Fibroblast of lung (primary cell): ENCODE measurements around the gene TAS2R60. TPM values are rescaled to one million over a fixed set of nuclear protein-coding genes. Genes with fewer than 3 reads are reported as not detected.

Experiments used
- DNase-seq, 2 donors: peaks; one replicate each; pipeline versions ENCODE4 v3.0.0 to v3.0.0-alpha.2; 2010; ENCODE audit warnings: low read depth in 2 of 2
- H2AFZ ChIP-seq: 2 replicates; pipeline ENCODE4 v1.5.1; 2012; ENCODE audit warnings: low read length, control low read depth, inconsistent platforms
- H3K27ac ChIP-seq: 2 replicates; pipeline ENCODE4 v1.5.1; 2011; ENCODE audit warnings: low read length, control low read depth; ENCODE audit not compliant: insufficient read depth
- H3K27me3 ChIP-seq: 2 replicates; pipeline ENCODE4 v1.5.1; 2011; ENCODE audit warnings: mild to moderate bottlenecking, low read length; ENCODE audit not compliant: control insufficient read depth, insufficient read depth
- H3K36me3 ChIP-seq: 2 replicates; pipeline ENCODE4 v1.5.1; 2011; ENCODE audit warnings: low read length; ENCODE audit not compliant: control insufficient read depth, insufficient read depth
- H3K4me1 ChIP-seq: 2 replicates; pipeline ENCODE4 v1.5.1; 2011; ENCODE audit warnings: low read length; ENCODE audit not compliant: control insufficient read depth, insufficient read depth; ENCODE audit errors: extremely low read depth
- H3K4me2 ChIP-seq: 2 replicates; pipeline ENCODE4 v1.5.1; 2011; ENCODE audit warnings: low read length, control low read depth; ENCODE audit not compliant: insufficient read depth; ENCODE audit errors: extremely low read depth
- H3K4me3 ChIP-seq, 4 experiments: fragments of 200-600 bp in 1 of 4; sonication (generic) in 1 of 4; replicated peaks in 1 of 4; 2 replicates each; pipeline ENCODE4 v1.5.1; 2011 to 2016; ENCODE audit warnings: low read length in 4 of 4, low read depth in 3 of 4, mild to moderate bottlenecking in 3 of 4, control low read depth in 2 of 4, inconsistent platforms in 1 of 4, mixed read lengths in 1 of 4; ENCODE audit not compliant: insufficient read depth in 1 of 4; ENCODE audit errors: control extremely low read depth in 1 of 4
- H3K79me2 ChIP-seq: 2 replicates; pipeline ENCODE4 v1.5.1; 2012; ENCODE audit warnings: mild to moderate bottlenecking, low read length, inconsistent platforms; ENCODE audit not compliant: control insufficient read depth, insufficient read depth
- H3K9ac ChIP-seq: 2 replicates; pipeline ENCODE4 v1.5.1; 2011; ENCODE audit warnings: mild to moderate bottlenecking, low read length, control low read depth; ENCODE audit not compliant: insufficient read depth
- H3K9me3 ChIP-seq: 2 replicates; pipeline ENCODE4 v1.5.1; 2012; ENCODE audit warnings: low read depth, low read length; ENCODE audit not compliant: control insufficient read depth, insufficient read depth
- H4K20me1 ChIP-seq: 2 replicates; pipeline ENCODE4 v1.5.1; 2011; ENCODE audit warnings: low read length; ENCODE audit not compliant: control insufficient read depth, insufficient read depth; ENCODE audit errors: extremely low read depth
- EZH2 ChIP-seq: IDR thresholded peaks from 2 replicates; pipeline ENCODE4 v1.5.1; 2012; ENCODE audit warnings: low read length, control low read depth, mild to moderate bottlenecking; ENCODE audit errors: missing control alignments
- polyA plus RNA-seq, 2 donors: library from polyadenylated mRNA; depleted of rRNA in 1 of 2; stranded (reverse) in 1 of 2; unstranded in 1 of 2; fragments of >200 nt; gene quantifications; 2 replicates each; pipeline ENCODE4 v1.2.1, GENCODE V29; 2011 to 2012; ENCODE audit warnings: missing spikeins in 1 of 2
- total RNA-seq: library from RNA; depleted of rRNA; stranded (reverse); fragments of >200 nt; gene quantifications from 2 replicates; pipeline ENCODE4 v1.2.1, GENCODE V29; 2014
- TF ChIP-seq, protein P1 (sequence below), 2 donors: IDR thresholded peaks in 1 of 2; conservative IDR thresholded peaks in 1 of 2; 1 replicate in 1 of 2; 2 replicates in 1 of 2; pipeline ENCODE4 v1.5.1; 2011 to 2012; ENCODE audit warnings: low read length in 2 of 2, control low read depth in 1 of 2, inconsistent platforms in 1 of 2, low read depth in 1 of 2, mild to moderate bottlenecking in 1 of 2

Gene TAS2R60
- total and polyA plus RNA-seq, 2 donors (not counting 1 experiment from before 2014, with no cell fraction given), result not detected

DNA sequence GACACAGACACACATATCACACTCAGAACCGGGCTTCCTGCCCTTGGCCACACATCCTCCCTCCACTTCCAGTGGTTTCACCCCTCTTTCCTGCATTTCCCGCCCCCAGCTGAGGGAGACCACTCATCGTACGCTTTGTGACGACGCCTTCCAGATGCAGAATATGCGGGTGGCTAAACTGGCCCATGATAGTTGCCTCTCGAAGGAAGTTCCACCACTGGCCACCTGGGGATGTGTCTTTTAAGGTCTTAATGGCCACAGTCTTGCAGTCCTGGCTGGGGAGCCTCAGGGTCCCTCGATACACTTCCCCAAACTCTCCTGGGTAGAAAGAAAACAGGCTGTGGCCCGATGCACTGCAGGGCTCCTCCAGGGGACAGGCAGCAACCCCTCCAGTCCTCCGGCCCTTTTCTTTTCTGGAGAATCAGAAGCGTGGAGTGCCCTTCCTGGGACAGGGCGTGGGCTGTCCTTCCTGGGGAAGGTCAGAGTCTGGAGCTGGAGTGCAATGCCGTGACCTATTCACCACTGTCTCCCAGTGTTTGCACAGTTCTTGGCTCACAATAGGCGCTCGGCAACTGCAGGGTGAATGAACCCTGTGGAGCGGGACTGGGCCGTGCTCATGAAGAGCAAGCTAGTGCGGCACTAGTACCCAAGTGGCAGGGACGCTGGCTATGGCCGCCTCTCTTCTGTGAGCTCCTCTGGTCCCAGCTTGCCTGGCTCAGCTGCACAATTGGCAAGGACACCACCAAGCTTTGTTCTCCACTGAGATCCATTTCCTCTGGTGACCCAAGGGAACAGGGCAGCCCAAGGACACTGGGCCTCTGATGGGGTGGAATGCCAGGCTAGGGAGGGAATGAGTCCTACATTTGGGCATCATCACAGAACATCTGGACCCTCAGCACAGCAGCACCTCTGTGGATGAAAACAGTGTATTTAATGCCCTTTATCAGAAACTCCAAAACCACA is 47.8 kb upstream of the TAS2R60 start:
- no peaks in the 10 kb centered on the region for H3K79me2 ChIP-seq
- no peaks in the 10 kb centered on the region for H3K27me3 ChIP-seq
- peaks cover 3% of the 10 kb centered on the region for H4K20me1 ChIP-seq
- H3K36me3 ChIP-seq, result peaks cover 17% of the 10 kb centered on the region
- no peak overlapping the region for H3K27ac ChIP-seq
- H3K9me3 ChIP-seq, result no peaks in the 10 kb centered on the region
- TF ChIP-seq EZH2, result no peak
- TF ChIP-seq, protein P1, sequence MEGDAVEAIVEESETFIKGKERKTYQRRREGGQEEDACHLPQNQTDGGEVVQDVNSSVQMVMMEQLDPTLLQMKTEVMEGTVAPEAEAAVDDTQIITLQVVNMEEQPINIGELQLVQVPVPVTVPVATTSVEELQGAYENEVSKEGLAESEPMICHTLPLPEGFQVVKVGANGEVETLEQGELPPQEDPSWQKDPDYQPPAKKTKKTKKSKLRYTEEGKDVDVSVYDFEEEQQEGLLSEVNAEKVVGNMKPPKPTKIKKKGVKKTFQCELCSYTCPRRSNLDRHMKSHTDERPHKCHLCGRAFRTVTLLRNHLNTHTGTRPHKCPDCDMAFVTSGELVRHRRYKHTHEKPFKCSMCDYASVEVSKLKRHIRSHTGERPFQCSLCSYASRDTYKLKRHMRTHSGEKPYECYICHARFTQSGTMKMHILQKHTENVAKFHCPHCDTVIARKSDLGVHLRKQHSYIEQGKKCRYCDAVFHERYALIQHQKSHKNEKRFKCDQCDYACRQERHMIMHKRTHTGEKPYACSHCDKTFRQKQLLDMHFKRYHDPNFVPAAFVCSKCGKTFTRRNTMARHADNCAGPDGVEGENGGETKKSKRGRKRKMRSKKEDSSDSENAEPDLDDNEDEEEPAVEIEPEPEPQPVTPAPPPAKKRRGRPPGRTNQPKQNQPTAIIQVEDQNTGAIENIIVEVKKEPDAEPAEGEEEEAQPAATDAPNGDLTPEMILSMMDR (conservative IDR thresholded peaks at IDR 0.05 in 1 of 2, IDR thresholded peaks at IDR 0.05 in 1 of 2; ENCODE audit: low read depth in 1 of 2, low read length in 2 of 2), result no peak
- no peak overlapping the region for H2AFZ ChIP-seq
- H3K4me2 ChIP-seq, result no peak overlapping the region
- H3K4me3 ChIP-seq, result no peak overlapping the region
- peaks cover 21% of the 10 kb centered on the region for H3K4me1 ChIP-seq
- H3K9ac ChIP-seq, result no peak overlapping the region
- peak in 1 of 2 donors; percentile 34 for DNase-seq

DNA sequence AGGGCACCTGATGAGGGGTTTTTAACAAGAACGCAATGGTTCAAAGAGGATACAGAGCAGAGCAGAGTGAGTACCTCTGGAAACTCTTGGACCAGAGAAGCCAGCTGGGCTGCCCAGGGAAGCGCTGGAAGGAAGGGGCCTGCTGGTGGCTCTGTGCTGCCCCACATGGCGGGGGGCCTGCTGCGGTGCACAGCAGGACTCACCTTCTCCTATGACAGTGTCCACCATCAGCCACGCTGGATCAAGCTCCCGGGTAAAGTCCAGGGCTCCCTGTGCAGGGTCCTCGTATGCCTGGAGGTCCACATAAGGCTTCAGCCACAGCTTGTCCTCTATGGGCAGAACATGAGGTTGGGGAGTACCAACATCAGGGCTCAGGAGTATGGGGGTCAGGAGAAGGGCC is 47.1 kb upstream of the TAS2R60 start:
- Histone ChIP-seq H3K9ac (no peak overlapping the region), H3K36me3 (peaks cover 12% of the 10 kb centered on the region), H3K4me3 (no peak overlapping the region), H3K4me2 (no peak overlapping the region), H3K79me2 (no peaks in the 10 kb centered on the region), H3K27ac (no peak overlapping the region), H3K9me3 (no peaks in the 10 kb centered on the region), H3K4me1 (peaks cover 16% of the 10 kb centered on the region), H4K20me1 (peaks cover 2% of the 10 kb centered on the region), H2AFZ (no peak overlapping the region), H3K27me3 (no peaks in the 10 kb centered on the region)
- TF ChIP-seq EZH2, result no peak
- TF ChIP-seq, protein P1 (conservative IDR thresholded peaks at IDR 0.05 in 1 of 2, IDR thresholded peaks at IDR 0.05 in 1 of 2; ENCODE audit: low read depth in 1 of 2, low read length in 2 of 2), result no peak
- DNase-seq, result no peak

DNA sequence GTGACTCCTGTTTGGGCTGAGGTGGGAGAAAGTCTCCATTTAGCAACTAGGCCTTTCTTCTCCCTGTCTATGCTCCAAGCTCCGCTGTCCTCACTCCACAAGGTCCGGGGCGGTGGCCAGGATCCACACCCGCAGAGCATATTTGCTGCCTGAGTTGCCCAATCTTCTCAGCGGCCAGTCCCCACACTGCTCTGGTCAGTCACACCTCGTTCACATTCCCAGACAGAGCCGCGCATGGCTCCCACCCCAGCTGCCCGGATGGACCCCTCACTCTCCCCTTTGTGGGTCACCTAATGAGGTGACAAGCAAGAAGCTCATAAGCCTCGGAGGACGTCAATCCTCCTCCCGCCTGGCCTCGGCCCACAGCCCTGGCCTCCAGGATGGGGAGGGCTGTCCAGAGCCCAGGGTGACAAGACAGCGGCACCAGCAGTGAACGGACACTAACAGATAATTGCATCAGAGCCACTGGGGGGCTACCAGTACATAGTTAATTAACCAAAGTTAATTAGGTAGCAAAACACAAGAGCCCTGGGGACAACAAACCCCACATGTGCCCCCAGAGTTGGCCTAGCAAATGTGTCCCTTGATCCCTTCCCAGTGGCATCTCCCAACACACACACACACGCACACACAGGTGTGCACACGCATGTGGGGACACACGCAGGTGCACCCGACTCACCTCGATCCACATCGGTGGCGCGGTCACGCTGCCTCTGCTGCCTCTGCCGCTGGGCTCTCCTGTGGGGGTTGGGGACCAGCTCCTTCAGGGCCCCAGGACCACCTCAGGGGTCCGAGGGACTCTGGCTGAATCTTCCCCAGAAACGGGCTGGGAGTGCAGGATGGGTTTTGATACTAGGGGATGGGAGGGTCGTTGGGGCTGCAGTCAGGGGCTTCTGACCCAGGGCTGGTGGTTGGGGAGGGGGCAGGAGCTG is 46.4 kb upstream of the TAS2R60 start:
- no peaks in the 10 kb centered on the region for H3K27me3 ChIP-seq
- TF ChIP-seq, protein P1 (conservative IDR thresholded peaks at IDR 0.05 in 1 of 2, IDR thresholded peaks at IDR 0.05 in 1 of 2; ENCODE audit: low read depth in 1 of 2, low read length in 2 of 2), result no peak
- no peak for TF ChIP-seq EZH2
- peak; percentile 51 to 56 for DNase-seq
- H3K4me1 ChIP-seq, result peaks cover 8% of the 10 kb centered on the region
- H3K27ac ChIP-seq, result no peak overlapping the region
- no peak overlapping the region for H2AFZ ChIP-seq
- H3K4me3 ChIP-seq, result no peak overlapping the region
- peaks cover 6% of the 10 kb centered on the region for H3K36me3 ChIP-seq
- no peaks in the 10 kb centered on the region for H4K20me1 ChIP-seq
- no peak overlapping the region for H3K9ac ChIP-seq
- no peak overlapping the region for H3K4me2 ChIP-seq
- H3K9me3 ChIP-seq, result no peaks in the 10 kb centered on the region
- no peaks in the 10 kb centered on the region for H3K79me2 ChIP-seq
